Adrenal gland (tissue), 5 donors: ENCODE measurements around the gene THRB.

ENCODE experiments used
- CTCF ChIP-seq, 6 experiments: fragments of 450-650 bp in 4 of 6; fragments of 200-600 bp in 2 of 6; sonication (generic) in 1 of 6; IDR thresholded peaks; 1 replicate in 5 of 6; 2 replicates in 1 of 6; pipeline versions ENCODE4 v1.5.1 to v1.8.0; 2016 to 2021; ENCODE audit warnings: antibody characterized with exemption in 6 of 6, mild to moderate bottlenecking in 2 of 6, moderate library complexity in 1 of 6
- POLR2A ChIP-seq, 2 donors: fragments of 450-650 bp; IDR thresholded peaks; one replicate each; pipeline ENCODE4 v1.6.1; 2017; ENCODE audit warnings: antibody characterized with exemption in 2 of 2, mild to moderate bottlenecking in 2 of 2, moderate library complexity in 1 of 2
- donor health status: DM: no; HTN: no; CAD: no.

DNA sequence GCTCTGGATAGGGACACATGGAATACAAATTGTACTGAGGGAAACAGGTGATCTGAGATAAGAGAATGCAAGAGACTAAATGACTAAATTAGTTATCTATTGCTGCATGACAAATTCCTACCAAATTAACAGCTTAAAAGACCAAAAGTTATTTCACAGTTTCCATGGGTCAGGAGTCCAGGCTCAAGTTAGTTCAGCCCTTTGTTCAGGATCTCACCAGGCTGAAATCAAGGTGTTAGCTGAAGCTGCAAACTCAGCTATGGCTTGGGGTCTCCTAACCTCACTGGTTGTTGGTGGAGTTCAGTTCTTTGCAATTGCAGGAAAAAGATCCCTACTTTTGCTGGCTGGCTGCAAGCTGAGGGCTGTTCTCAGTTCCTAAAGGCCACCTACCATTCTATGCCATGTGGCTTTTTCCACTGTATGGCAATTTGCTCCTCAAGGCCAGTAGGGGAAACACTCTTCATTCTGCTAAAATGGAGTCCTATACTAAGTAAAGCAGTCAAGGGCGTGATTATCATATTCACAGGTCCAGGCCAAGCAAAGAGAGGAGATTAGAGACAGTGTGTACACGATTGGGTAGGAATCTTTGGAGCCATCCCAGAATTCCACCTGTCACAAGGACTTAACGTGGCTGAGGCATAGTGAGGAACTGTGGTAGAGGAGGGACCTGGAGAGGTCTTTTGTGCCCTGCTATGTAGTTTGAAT, 53.7 kb downstream of the THRB start:
- TF ChIP-seq CTCF (IDR thresholded peaks at IDR 0.05) (no peak), POLR2A (IDR thresholded peaks at IDR 0.05) (no peak)
